ENCODE results near the gene ADPRH.
"Not testable (repeated sequence)": the region's sequence is repeated elsewhere in the genome, so short reads cannot be mapped to it uniquely, and the experiment has no call there.

ADPRH gene

DNA sequence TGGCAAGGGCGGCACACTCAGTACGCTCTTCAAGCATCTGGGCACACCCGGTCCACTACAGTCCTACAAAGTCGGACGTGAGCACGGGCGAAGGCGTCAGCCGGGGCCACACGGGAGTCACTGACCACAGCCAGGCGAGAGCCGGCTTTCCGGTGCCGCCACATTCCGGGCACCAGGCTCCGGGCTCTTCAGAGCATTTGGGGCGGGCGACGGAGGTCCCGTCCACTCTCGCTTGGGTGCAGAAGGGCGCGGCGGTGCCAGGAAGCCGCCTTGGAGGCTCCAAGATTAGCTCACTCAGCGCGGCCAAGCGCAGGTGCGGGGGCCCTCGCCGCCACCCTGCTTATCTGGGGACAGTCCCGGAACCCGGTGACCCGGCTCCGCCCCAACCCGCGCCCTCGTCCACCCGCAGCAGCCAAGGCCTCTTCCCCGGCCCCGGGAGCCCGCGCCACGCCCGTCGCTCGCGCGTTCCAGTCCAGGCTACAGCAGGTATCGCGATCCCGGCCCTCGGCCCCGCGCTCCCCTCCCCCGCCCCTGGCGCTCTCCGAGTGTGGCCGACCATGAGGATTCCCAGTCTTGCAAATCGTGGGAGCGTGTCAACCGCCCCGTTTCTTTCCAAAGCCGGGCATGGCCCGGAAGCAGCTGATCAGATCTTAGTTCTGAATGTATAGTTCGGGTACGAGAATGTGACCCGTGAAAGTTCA, at the start of gene ADPRH:
Gene ADPRH, plus strand, starts transcription at position 127 of the 701 bp plus-strand sequence. CDS start 2,678 bp downstream, outside the sequence.
- DNase-seq = peak; percentile 68

DNA sequence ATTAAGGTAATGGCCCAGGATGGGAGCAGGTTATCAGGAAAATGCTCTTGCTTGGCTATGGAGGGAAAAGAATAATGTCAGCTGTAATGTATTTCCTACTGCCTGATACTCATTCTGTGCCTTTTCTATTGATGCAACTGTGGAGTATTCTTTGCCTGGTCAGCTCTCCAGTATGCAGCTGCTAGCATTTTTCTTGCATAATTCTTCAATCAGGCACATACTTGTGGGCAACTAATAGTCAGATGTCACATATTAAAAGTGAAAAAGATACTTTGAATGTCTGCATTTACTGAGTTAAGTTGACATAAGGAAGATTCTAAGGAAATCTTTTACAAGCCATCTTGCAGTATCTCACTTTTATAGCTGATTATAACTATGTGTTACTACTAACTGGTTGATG, 49.4 kb upstream of the ADPRH start:
- no peak for DNase-seq

DNA sequence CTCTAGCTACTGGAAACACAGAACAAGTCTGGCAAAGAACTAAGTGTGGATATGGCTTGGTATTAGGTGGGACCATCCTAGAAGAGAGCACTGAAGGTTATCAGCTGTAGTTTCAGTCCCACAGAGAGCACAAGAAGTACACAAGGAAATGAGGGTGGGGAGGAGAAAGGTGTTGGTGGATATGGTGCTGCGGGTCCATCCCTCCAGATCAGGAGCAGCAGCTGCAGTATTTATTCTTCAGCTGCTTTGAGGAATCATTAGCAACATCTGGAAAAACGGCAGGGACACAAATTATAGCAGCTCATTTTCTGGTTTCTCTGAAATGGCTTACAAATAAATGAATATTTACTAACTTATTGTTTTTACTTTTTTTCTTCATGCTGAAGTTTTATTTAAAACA, 48.8 kb upstream of the ADPRH start:
- DNase-seq = no peak

DNA sequence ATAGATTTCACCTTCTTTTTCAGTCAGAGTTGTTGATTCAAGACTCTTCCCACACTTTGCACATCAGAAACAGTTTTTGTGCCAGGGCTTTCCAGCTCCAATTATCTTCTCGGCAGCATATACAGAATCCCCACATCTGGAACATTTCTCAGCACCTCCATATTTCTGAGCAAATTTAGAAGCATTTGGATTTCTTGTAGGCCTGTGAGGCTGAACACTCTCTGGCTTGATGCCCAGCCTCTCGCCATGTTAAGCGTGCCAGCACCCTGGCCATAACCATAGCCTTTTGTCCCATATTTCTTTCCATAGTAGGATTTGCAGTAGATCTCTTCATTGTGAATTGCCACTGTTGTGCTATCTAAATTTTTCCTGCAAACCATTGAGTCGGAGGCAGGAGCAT, 48.1 kb upstream of the ADPRH start:
- DNase-seq = no peak

DNA sequence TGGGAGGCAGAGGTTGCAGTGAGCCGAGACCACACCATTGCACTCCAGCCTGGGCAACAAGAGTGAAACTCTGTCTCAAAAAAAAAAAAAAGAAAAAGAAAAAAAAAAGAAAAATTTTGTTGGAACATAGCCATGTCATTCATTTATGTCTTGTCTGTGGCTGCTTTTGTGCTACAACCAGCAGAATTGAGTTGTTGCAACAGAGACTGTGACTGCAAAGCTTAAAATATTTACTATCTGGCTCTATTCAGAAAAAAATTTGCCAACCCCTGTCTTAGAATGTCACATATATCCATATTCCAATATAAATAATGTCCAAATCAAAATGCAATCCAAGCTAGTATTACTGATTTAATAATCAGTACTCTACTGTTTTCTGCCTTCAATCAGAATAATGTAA, 45.0 kb upstream of the ADPRH start:
- DNase-seq = no peak

DNA sequence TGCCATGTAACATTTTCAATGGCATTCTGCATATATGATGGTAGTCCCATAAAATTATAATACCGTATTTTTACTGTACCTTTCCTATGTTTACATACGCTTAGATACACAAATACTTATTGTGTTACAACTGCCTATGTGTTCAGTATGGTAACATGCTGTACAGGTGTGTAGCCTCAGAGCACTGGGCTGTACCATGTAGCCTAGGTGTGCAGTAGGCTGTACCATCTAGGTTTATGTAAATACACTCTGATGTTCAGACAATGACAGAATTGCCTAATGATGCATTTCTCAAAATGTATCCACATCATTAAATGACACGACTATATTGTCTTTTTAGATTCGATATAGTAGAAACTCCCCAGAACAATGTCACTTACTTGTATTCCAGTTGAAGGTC, 42.5 kb upstream of the ADPRH start:
- no peak for DNase-seq

DNA sequence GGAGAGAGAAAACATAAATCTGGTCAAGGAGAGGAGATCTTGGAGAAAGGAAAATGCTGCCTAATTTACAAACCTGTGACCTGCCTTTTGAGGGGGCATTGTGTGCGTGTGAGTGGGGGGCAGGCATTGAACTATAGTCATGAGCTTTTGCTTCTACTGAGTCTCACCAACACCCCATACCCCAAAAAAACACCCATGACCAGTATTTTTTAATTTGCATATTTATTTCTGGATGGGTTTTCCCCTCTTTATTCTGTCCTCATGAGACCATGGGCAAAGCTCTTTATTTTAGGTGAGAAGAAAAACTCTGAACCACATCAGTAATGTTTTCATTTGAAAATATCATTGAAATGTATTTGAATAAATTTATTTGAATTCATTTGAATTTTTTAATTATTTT, 40.5 kb upstream of the ADPRH start:
- DNase-seq = no peak

DNA sequence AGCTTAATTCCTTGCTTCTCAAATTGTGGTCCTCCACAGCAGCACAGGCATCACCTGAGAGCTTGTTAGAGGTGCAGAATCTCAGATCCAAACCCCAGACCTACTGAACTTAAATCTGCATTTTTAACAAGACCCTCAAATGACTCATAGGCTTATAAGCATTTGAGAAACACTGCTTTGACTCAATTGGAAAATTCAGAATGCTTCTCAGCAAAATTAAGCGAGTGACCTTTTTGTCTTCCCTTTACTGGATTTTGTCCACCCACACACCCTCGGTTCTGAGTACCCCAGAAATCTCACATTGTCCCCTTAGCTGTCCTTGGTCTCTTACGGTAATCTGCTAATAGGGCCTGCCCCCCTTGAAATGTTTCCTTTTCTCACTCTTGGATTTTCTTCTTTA, 37.7 kb upstream of the ADPRH start:
- DNase-seq = no peak

DNA sequence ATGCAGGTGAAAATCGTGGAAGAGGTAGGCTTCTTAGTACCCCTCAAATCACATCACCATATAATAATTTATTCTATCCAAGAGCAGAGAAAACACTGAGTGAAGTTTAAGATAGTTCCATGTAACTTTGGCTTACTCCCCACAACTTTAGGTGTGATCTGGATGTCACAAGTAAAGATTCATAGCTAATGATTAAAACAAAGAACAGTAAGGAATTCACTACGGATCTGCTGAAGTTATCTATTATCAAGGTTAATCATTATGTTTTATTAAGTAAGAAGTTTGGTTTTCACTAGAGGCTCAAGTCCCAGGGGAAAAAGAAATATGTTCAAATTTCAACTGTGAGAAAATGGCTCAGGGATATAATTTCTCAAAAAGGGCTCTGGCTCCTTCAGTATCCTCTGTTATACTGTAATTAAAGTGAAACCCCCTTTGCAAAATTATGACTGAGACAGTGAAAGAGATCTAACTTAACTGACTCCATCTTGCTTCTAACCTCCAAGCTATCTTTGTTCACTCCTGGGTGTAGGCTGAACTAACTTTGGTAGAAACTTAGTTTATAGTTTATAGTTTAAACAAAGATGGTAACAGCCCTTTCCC, 37.0 kb upstream of the ADPRH start:
- DNase-seq = no peak

DNA sequence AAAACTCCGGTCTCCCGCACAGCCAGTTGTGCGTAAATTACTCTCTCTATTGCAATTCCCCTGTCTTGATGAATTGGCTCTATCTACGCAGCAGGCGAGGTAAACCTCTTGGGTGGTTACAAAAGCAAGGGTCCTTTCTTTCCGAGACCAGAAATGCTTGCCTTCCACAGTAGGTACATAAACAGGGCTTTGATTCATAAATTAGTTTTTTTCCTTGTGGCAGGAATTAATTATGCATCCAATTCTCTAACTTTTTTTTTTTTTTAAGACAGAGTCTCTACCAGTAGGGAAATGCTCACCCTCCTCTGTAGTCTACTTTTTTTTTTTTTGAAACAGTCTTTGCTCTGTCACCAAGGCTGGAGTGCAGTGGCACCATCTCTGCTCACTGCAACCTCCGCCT, 36.1 kb upstream of the ADPRH start:
- DNase-seq = no peak

DNA sequence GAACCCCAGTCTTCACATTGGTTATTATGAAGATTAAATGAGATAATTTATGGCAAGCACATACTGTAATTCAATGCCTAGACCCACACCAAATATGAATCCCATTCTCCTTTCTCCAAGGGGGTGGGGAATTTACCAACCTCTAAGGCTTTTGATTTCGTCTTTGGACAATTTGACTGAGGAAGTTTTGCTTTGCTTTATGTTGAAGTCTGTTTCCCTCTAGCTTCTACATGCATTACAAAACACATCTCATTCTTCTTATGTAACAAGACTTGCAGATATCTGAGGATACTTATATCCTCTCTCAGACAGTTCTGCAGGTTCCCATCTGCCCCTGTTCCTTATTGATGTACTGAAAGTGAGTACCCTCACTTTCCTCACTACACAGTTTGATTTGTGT, 32.1 kb upstream of the ADPRH start:
- no peak for DNase-seq

DNA sequence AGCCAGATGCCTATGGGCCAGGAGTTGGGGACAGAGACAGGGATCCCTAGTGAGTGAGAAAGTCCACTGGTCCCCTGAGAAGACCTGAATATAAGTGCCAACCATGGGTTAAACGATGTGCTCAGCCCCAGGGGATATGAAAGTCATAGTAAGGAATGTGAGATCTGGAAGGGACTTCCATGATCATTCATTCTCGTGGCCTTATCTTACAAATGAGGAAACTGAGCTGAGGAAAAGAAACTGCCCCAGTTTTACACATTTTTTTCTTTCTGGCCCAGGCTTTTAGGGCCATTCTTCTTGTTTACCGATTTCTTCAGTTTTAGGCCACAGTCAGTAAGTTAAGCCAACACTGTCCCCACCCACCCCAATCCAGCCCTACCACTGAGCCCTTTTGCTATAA, 31.0 kb upstream of the ADPRH start:
- no peak for DNase-seq

DNA sequence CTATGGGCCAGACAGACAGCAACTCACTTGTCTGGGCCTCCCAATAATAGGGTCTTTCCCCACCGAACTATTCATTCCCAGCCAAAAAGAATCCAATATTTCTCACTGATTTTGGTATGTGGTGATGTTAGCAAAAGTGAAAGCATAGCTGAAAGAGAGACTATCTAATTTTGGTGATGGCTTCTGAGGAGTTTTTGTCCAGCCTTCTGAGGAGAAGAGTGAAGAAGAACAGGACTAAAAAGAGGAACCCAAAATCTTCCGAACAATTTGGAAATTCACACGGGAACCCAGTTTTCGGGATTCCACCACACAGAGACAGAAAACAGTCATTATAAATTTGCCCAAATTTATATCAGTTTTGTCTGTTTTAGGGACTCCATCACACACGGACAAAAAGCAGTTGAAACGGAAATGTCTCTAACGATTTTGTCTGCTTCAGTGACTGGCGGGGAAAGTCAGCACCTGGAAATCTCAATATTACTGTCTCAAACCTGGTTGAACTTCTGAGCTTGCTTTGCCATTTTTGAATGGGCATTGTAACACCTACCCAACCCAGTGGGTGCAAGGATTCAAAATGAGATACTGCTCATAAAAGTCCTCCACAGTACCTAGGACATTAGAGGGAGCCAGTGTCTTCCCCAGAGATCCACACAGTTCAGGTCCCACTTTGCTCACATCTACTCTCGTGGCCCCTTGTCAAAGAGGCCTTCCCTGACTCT, 28.9 kb upstream of the ADPRH start:
- DNase-seq = no peak

DNA sequence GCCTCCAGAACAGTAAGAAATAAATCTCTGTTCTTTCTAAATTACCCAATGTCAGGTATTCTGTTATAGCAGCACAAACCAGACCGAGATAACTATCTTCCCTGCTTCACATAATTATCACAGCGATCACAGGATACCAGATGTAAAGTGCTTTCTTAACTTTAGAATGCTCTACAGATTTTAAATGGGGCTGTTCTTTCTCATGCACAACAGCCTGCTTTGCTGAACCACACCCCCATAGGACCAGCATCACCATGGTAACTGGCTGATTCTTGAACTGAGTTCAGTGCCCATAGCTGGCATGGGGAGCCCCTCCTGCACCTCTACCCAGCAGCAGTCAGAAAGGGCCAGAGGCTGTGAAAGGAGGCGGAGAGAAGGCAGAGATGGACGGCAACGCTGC, 27.7 kb upstream of the ADPRH start:
- no peak for DNase-seq

DNA sequence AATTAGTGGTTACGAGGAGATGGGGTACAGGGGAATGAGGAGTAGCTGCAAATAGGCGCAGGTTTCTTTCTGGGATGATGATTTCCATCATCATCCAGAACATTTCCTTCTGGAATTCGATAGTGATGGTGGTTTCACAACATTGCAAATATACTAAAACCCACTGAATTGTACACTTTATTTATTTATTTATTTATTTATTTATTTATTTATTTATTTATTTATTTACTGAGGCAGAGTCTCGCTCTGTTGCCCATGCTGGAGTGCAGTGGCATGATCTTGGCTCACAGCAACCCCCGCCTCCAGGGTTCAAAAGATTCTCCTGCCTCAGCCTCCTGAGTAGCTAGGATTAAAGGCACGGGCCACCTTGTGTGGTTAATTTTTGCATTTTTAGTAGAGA, 26.4 kb upstream of the ADPRH start:
- DNase-seq = not testable (repeated sequence)

DNA sequence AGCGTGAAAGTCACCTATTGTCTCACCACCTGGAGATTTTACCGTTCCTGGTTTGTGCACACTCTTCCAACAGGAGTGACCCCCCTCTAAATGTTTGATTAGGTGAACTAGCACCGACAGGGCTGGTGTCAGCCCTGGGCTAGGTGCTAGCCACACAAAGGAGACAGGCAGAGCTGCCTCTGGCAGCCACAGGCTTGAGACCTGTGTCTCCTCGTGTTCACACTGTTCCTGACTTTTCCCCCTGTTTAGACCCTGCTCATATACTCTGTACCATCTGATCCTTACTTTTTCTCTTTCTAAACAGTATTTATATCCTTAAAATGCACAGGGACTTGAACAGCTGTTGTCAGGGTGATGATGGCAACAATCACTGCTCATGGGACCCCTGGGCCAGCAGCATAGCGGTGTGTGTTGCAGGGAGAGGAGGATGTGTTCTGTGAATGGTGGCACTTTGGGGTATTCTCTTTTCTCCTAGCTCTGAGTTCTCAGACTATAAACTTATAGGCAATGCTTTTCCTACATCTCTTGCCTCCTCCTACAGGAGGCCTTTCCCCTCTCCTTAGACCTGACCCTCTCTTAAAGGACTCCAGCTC, 25.4 kb upstream of the ADPRH start:
- no peak for DNase-seq

DNA sequence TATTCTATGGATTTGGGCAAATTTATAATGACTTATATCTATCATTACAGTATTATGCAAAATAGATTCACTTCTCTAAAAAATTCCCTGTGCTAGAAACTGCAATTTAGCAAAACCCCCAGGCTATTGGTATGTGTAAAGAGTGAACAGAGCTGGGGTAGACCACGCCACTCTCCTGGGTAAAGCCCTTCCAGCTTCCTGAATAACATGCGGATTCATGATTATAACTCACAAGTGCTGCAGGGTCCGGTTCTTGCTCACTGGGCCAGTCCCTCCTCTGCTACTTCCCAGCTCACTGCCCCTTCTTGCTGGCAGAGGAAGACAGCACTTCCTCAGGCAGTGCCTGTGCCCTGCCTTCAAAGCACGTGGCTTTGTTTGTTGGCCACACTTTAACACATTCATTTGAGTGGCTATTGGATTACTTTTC, 24.0 kb upstream of the ADPRH start:
- DNase-seq = no peak

DNA sequence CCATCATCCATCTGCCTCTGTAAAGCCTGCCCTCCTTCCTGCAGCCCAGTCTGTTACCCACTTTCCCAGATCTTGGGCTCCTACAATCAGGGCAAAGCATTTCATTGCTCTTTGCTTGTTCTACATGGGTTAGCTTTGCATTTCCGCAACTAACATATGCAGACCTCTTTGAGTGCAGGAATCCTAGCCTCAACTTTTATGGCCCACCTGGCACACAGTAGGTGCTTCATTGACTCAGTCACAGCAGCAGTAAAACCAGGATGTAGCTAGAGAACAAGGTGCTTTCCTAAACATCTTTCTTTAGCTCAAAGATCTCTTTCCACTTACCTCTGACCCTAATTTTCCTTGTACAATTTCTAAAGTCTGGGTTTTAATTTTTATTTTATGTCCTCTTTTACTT, 23.4 kb upstream of the ADPRH start:
- DNase-seq = peak; percentile 30

DNA sequence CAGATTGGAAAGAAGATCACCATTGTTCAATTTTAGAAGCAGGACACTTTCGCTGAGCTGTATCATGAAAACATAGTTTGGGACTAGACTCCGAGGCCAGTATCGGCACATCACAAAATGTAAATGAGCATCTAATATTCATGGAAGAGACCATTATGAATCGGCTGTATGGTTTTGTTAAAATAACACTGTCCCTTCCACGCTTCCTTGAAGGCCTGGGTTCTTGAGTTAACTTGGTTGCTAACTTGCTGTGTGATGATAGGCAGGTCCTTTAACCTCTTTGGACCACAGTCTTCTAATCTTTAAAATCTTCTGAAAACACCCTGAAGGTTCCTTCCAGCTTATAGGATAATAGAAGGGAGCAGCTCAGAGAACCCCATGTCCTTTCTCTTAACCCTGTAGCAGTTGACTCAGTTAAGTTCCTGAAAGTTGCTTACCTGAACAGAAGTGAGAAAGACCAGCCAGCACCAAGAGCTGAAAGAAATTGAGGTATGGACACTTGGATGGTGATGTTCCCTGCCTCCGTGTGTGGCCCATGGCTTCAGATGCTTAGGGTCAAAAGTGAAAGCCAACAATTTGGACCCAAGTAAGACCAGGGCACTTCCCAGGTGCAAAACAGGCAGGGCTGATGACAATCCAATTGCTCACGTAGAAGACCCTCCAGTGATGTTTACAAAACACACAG, 22.0 kb upstream of the ADPRH start:
- DNase-seq = no peak

DNA sequence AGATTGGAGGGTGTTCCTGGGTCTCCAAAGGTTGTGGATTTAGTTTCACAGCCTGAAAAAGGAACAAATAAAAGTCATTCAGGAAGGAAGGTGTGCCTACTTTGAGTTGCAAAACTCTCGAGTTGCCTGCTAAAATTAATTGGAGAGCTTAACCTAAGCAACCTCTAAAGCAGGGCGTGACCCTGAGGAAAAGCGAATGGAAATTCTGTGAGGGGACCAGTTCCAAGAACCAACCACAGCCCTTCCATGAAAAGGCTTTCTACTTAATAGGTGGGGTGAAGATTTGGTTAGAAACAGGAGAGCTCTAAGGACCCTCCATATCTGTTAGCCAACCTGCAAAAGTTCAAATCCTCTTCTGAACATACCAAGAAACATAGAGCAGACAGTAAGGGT, 21.4 kb upstream of the ADPRH start:
- no peak for DNase-seq

DNA sequence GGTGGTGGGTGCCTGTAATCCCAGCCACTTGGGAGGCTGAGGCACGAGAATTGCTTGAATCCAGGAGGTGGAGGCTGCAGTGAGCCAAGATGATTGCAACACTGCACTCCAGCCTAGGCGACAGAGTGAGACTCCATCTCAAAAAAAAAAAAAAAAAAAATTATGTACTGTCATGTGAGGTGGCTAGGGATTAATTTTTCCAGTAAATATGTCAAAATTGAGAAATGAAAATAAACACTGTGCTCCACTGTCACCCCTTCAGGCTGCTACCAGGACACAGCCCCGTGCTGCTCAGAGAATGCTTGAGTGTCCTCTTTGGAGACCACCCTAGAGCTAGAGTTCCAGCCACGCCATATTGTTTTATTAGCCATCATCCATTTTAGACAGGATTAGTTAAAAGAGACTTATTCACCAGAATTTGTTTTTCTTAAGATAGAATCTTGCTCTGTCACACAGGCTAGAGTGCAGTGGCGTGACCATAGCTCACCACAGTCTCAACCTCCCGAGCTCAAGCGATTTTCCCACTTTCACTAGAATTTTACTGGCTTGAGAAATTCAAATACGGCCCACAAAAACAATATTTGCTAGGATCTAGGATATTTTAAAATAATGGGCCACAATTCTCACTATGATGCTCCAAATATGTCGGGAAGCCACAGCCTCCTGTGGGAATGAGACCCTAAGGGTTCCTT, 20.5 kb upstream of the ADPRH start:
- no peak for DNase-seq

DNA sequence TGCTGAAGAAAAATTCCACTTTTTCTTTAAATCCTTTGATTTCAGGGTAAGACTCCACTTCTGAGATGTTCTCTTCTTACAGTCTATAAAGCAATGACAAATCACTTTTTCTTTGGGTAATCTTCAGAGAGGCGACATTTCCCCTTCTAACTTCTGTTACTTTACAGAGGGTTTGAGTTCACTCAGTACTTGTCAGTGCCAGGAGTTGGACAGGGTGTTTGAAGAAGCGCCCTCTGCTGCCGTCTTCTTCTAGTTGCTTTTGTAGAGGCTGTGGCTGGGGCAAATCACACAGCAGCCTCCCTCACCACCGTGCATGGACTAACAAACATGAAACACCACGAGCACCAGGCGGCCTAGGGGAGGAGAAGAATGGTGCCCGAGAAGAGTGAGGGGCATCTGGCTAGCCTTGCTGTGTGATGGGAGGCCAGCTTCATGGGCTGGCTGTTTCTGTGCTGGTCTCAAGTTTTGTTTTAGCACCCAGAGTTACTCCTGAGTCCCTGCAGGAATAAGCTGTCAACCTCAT, 19.8 kb upstream of the ADPRH start, which contains the start of gene CD80:
Gene CD80, minus strand, starts transcription at position 174 of the 523 bp plus-strand sequence. CDS start 1,886 bp downstream, outside the sequence.
- DNase-seq = peak; percentile 69
